Esophagus squamous epithelium (tissue), 5 donors: ENCODE results near the gene MRGPRX4. TPM values are rescaled to one million over a fixed set of nuclear protein-coding genes. Genes with fewer than 3 reads are reported as not detected.
"Not testable (repeated sequence)": the region's sequence is repeated elsewhere in the genome, so short reads cannot be mapped to it uniquely, and the experiment has no call there.

Experiments used
- DNase-seq: peaks from one replicate; lab custom pipeline; 2025; lab: John Stamatoyannopoulos, UW
- H3K27ac ChIP-seq, 4 donors: fragments of 200-600 bp; sonication (generic); one replicate each; pipeline ENCODE4 v1.5.1; 2016 to 2019; ENCODE audit warnings: mild to moderate bottlenecking in 1 of 4
- H3K27me3 ChIP-seq, 4 donors: fragments of 200-600 bp; sonication (generic); 1 replicate in 3 of 4; 2 replicates in 1 of 4; pipeline versions ENCODE4 v1.5.1 to v1.6.0; 2017 to 2021; ENCODE audit warnings: antibody characterized with exemption in 1 of 4
- H3K36me3 ChIP-seq, 3 donors: fragments of 200-600 bp; sonication (generic); one replicate each; pipeline ENCODE4 v1.5.1; 2016 to 2019
- H3K4me1 ChIP-seq, 3 donors: fragments of 200-600 bp; sonication (generic); one replicate each; pipeline ENCODE4 v1.5.1; 2017 to 2019
- H3K4me3 ChIP-seq, 4 donors: fragments of 200-600 bp; sonication (generic); 1 replicate in 3 of 4; 2 replicates in 1 of 4; pipeline ENCODE4 v1.5.1; 2016 to 2019; ENCODE audit warnings: mild to moderate bottlenecking in 2 of 4, moderate library complexity in 1 of 4
- H3K9me3 ChIP-seq, 3 donors: fragments of 200-600 bp; sonication (generic); one replicate each; pipeline ENCODE4 v1.5.1; 2016 to 2019
- CTCF ChIP-seq, 6 experiments: fragments of 450-650 bp in 4 of 6; fragments of 200-600 bp in 2 of 6; sonication (generic) in 2 of 6; IDR thresholded peaks; one replicate each; pipeline ENCODE4 v1.5.1; 2016 to 2019; ENCODE audit warnings: antibody characterized with exemption in 6 of 6, mild to moderate bottlenecking in 4 of 6, moderate library complexity in 4 of 6
- POLR2A ChIP-seq, 4 donors: fragments of 450-650 bp; IDR thresholded peaks; one replicate each; pipeline ENCODE4 v1.6.1; 2017; ENCODE audit warnings: antibody characterized with exemption in 4 of 4, mild to moderate bottlenecking in 4 of 4, moderate library complexity in 3 of 4
- WGBS, 2 donors: methylation state at CpG; one replicate each; pipeline ENCODE4 v1.1.5; 2018; 5-methylcytosine and 5-hydroxymethylcytosine counted together
- intact Hi-C: fragments of 100-400 bp; cut with DNase I; formaldehyde crosslinking; loops from one replicate; pipeline ENCODE4 v1.15.0; 2022
- total RNA-seq, 4 donors: library from RNA; depleted of rRNA; stranded (reverse); fragments of >200 nt; gene quantifications; one replicate each; pipeline ENCODE4 v1.1.0, GENCODE V29; 2016
- donor health status: DM: yes; HTN: yes; CAD: no.

MRGPRX4 gene
- not detected for total RNA-seq

DNA sequence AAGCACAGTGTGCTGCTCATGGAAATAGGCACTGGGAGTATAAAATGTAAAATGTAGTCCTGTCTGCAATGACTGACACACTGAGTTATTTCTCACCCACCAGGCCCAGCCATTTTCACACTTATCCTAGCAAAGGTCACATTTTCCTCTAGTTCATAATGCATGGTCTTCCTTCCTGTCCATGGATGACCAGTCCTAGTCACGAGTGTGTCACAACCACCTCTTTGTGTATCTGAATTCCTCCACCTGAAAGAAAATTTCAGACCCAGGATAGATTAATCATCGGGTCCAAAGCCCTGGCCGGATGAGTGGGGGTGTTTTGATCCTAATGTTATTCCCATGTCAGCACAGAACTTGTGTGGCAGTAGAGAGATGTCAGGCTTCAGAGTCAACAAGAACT is at the start of gene MRGPRX4:
TSS of gene MRGPRX4 (plus strand) at position 172 of the 400 bp plus-strand sequence. CDS start 420 bp downstream, outside the sequence.
- Histone ChIP-seq H3K27me3 (peaks cover 0 to 16% (median 0%) of the 10 kb centered on the region in 4 donors), H3K4me1 (no peaks in the 10 kb centered on the region), H3K9me3 (no peaks in the 10 kb centered on the region), H3K36me3 (no peaks in the 10 kb centered on the region), H3K4me3 (no peak within 1 kb of the TSS), H3K27ac (no peak within 1 kb of the TSS)
- intact Hi-C loops = no loop called here
- WGBS, 2 donors = 75 to 81% methylated on average over 3 of the region's 3 CpGs
- TF ChIP-seq POLR2A (IDR thresholded peaks at IDR 0.05) = no peak
- TF ChIP-seq CTCF (IDR thresholded peaks at IDR 0.05) = no peak
- DNase-seq = no peak

DNA sequence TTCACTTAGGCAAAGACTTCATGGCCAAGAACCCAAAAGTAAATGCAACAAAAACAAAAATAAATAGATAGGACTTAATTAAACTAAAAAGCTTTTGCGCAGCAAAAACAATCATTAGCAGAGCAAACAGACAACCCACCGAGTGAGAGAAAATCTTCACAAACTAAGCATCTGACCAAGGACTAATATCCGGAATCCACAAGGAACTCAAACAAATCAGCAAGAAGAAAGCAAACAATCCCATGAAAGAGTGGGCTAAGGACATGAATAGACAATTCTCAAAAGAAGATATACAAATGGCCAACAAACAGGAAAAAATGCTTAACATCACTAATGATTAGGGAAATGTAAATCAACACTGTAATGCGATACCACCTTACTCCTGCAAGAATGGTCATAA is 41.5 kb upstream of the MRGPRX4 start:
- H3K27me3 ChIP-seq = peaks cover 0 to 12% (median 0%) of the 10 kb centered on the region in 4 donors
- H3K27ac ChIP-seq, H3K9me3 ChIP-seq, H3K4me1 ChIP-seq, H3K36me3 ChIP-seq, H3K4me3 ChIP-seq, intact Hi-C loops, DNase-seq: not testable (repeated sequence)
- 76 to 86% methylated on average over 4 of the region's 4 CpGs for WGBS, 2 donors

DNA sequence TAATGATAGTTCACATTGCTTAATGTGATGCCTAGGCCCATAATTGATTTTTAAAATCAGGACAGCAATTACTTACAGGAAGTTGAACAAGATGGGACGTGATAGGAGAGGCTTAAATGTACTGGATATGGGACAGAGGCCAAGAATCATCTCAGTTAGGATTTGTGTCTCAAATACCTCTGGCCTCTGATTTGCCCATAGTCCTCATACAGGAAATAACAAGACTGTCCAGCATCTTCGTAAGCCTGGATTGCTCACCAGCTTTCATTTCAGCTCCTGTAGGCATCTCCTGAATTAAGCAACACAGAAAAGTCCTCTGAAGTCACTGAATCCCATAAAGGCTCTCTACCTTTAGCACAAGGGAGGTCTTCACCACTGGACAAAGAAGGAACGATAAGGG is 40.3 kb upstream of the MRGPRX4 start, which contains the start of gene MRGPRX3:
TSS of gene MRGPRX3 (plus strand) at position 231 of the 400 bp plus-strand sequence. CDS start 4,632 bp downstream, outside the sequence.
- Histone ChIP-seq H3K27ac (no peak within 1 kb of the TSS), H3K4me1 (peaks cover 0 to 8% (median 0%) of the 10 kb centered on the region in 3 donors), H3K36me3 (no peaks in the 10 kb centered on the region), H3K9me3 (no peaks in the 10 kb centered on the region), H3K27me3 (peaks cover 0 to 12% (median 0%) of the 10 kb centered on the region in 4 donors), H3K4me3 (no peak within 1 kb of the TSS)
- DNase-seq = no peak
- intact Hi-C loops = no loop called here
- TF ChIP-seq CTCF (IDR thresholded peaks at IDR 0.05) (no peak), POLR2A (IDR thresholded peaks at IDR 0.05) (no peak)
- 31 to 40% methylated on average over 3 of the region's 3 CpGs for WGBS, 2 donors

DNA sequence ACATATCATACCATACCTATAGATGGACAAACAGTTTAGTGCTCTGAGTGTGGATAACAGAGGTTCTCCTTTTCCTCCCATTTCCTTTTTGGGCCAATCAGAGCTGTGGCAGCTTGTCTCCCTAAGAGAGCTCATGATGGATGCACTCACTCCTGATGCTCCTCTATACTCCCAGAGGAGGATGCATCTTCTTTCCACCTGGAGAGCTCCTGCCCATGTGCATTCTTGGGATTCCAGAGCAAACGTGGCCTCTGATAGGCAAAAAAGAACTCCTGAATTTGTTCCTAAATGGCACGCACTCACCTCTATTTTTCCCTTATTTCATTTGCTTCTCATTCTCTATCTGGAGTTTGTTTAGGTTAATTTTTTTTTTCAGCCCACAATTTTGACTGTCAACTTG is 37.3 kb upstream of the MRGPRX4 start:
- TF ChIP-seq CTCF (IDR thresholded peaks at IDR 0.05) (no peak), POLR2A (IDR thresholded peaks at IDR 0.05) (no peak)
- H3K36me3 ChIP-seq = no peaks in the 10 kb centered on the region
- H3K9me3 ChIP-seq = no peaks in the 10 kb centered on the region
- H3K4me1 ChIP-seq = peaks cover 0 to 8% (median 0%) of the 10 kb centered on the region in 3 donors
- no peak overlapping the region for H3K4me3 ChIP-seq
- peaks cover 0 to 2% (median 0%) of the 10 kb centered on the region in 4 donors for H3K27me3 ChIP-seq
- 47 to 48% methylated on average over 2 of the region's 2 CpGs for WGBS, 2 donors
- no peak overlapping the region for H3K27ac ChIP-seq
- DNase-seq = no peak
- intact Hi-C loops = no loop called here

DNA sequence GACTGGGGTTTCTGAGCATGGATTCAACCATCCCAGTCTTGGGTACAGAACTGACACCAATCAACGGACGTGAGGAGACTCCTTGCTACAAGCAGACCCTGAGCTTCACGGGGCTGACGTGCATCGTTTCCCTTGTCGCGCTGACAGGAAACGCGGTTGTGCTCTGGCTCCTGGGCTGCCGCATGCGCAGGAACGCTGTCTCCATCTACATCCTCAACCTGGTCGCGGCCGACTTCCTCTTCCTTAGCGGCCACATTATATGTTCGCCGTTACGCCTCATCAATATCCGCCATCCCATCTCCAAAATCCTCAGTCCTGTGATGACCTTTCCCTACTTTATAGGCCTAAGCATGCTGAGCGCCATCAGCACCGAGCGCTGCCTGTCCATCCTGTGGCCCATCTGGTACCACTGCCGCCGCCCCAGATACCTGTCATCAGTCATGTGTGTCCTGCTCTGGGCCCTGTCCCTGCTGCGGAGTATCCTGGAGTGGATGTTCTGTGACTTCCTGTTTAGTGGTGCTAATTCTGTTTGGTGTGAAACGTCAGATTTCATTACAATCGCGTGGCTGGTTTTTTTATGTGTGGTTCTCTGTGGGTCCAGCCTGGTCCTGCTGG is 35.3 kb upstream of the MRGPRX4 start:
- WGBS, 2 donors = 95 to 96% methylated on average over 27 to 29 of the region's 29 CpGs
- Histone ChIP-seq H3K27ac (no peak overlapping the region), H3K4me3 (no peak overlapping the region), H3K36me3 (no peaks in the 10 kb centered on the region), H3K9me3 (no peaks in the 10 kb centered on the region), H3K4me1 (peaks cover 0 to 5% (median 0%) of the 10 kb centered on the region in 3 donors), H3K27me3 (peaks cover 0 to 4% (median 0%) of the 10 kb centered on the region in 4 donors)
- intact Hi-C loops = no loop called here
- TF ChIP-seq POLR2A (IDR thresholded peaks at IDR 0.05) (no peak), CTCF (IDR thresholded peaks at IDR 0.05) (no peak)
- no peak for DNase-seq
